K562 (cell line): ENCODE measurements around the gene GTF3C1. TPM values are rescaled to one million over a fixed set of nuclear protein-coding genes. Genes with fewer than 3 reads are reported as not detected.
"Not testable (repeated sequence)": the region's sequence is repeated elsewhere in the genome, so short reads cannot be mapped to it uniquely, and the experiment has no call there.

ENCODE experiments used
- ATAC-seq: fragments of 200-7000 bp; cut with Tn5 transposase; 3 replicates; pipeline ENCODE4 v1.9.1; 2020; ENCODE audit warnings: moderate library complexity
- BruUV-seq: library from RNA; stranded (reverse); fragments of 400-500 nt; replicated peaks from 2 replicates; lab custom pipeline; 2021; lab: Mats Ljungman, UMichigan
- CTCF ChIA-PET: fragments of 300-600 bp; formaldehyde crosslinking; extraction: SDS; loops from one replicate; lab custom pipeline; 2021; ENCODE audit warnings: low intra/inter-chr PET ratio; lab: Yijun Ruan, JAX
- POLR2A ChIA-PET: fragments of 300-600, 350-650 bp; sonication (Branson Sonifier 250); formaldehyde crosslinking; extraction: SDS; loops from one replicate; lab custom pipeline; 2021; ENCODE audit warnings: antibody characterized with exemption, inconsistent platforms; lab: Yijun Ruan, JAX
- DNase-seq, 4 experiments: peaks; one replicate each; pipeline versions ENCODE4 v3.0.0 to v3.0.0-alpha.2; 2011 to 2018; ENCODE audit warnings: low spot score in 3 of 4, mixed read lengths in 3 of 4; ENCODE audit errors: extremely low read depth in 1 of 4
- FAIRE-seq: peaks from 2 replicates; lab custom pipeline; 2011; peaks lifted over from hg19 to GRCh38; lab: Jason Lieb, UNC
- H2AFZ ChIP-seq: 2 replicates; pipeline ENCODE4 v1.6.0; 2011; ENCODE audit warnings: low read depth, low read length, control low read depth, inconsistent platforms
- H3K27ac ChIP-seq: fragments of 200-600 bp; 3 replicates; pipeline ENCODE4 v1.8.0; 2011; ENCODE audit warnings: low read depth, mild to moderate bottlenecking, control low read depth, inconsistent platforms, low read length, moderate library complexity, mixed read lengths; ENCODE audit errors: extremely low read depth
- H3K27me3 ChIP-seq, 2 experiments: fragments of 300-600 bp in 1 of 2; 2 replicates in 1 of 2; 3 replicates in 1 of 2; pipeline versions ENCODE4 v1.6.0 to v1.8.0; 2011; ENCODE audit warnings: inconsistent platforms in 2 of 2, low read length in 2 of 2, mild to moderate bottlenecking in 1 of 2, mixed read lengths in 1 of 2, moderate library complexity in 1 of 2; ENCODE audit not compliant: control insufficient read depth in 2 of 2, insufficient read depth in 2 of 2
- H3K36me3 ChIP-seq: fragments of 300-600 bp; 3 replicates; pipeline ENCODE4 v1.8.0; 2011; ENCODE audit warnings: mild to moderate bottlenecking, low read length, inconsistent platforms; ENCODE audit not compliant: control insufficient read depth, insufficient read depth
- H3K4me1 ChIP-seq, 2 experiments: fragments of 200-600 bp in 1 of 2; replicated peaks in 1 of 2; 2 replicates in 1 of 2; 3 replicates in 1 of 2; pipeline versions ENCODE4 v1.5.1 to v1.8.0; 2011; ENCODE audit warnings: inconsistent platforms in 2 of 2, low read length in 2 of 2, mild to moderate bottlenecking in 1 of 2, mixed read lengths in 1 of 2, moderate library complexity in 1 of 2; ENCODE audit not compliant: control insufficient read depth in 2 of 2, insufficient read depth in 2 of 2
- H3K4me2 ChIP-seq: 2 replicates; pipeline ENCODE4 v1.6.1; 2011; ENCODE audit warnings: low read length, control low read depth, inconsistent platforms, mixed read lengths; ENCODE audit not compliant: insufficient read depth
- H3K4me3 ChIP-seq: fragments of 200-600 bp; sonication (generic), shearing (Covaris generic); 2 replicates; pipeline ENCODE4 v1.5.1; 2016; ENCODE audit warnings: control low read depth, inconsistent platforms
- H3K79me2 ChIP-seq: fragments of 200-600 bp; 3 replicates; pipeline ENCODE4 v1.8.0; 2011; ENCODE audit warnings: low read length, inconsistent platforms; ENCODE audit not compliant: control insufficient read depth, insufficient read depth
- H3K9ac ChIP-seq, 2 experiments: 2 replicates each; pipeline versions ENCODE4 v1.6.0 to v1.6.1; 2011; ENCODE audit warnings: low read depth in 2 of 2, low read length in 2 of 2, control low read depth in 1 of 2, inconsistent platforms in 1 of 2, mild to moderate bottlenecking in 1 of 2, mixed read lengths in 1 of 2; ENCODE audit not compliant: insufficient read depth in 1 of 2
- H3K9me1 ChIP-seq: one replicate; pipeline ENCODE4 v1.6.0; 2011; ENCODE audit warnings: inconsistent platforms, mild to moderate bottlenecking, low read length, moderate library complexity; ENCODE audit not compliant: control insufficient read depth, insufficient read depth
- H3K9me3 ChIP-seq: replicated peaks from 2 replicates; pipeline ENCODE4 v1.5.1; 2011; ENCODE audit warnings: low read depth, low read length, inconsistent platforms; ENCODE audit not compliant: control insufficient read depth, insufficient read depth
- H4K20me1 ChIP-seq: replicated peaks from 2 replicates; pipeline ENCODE4 v1.6.1; 2011; ENCODE audit warnings: low read length, inconsistent platforms, mixed read lengths; ENCODE audit not compliant: control insufficient read depth, insufficient read depth
- MGA ChIP-seq: fragments of 450-650 bp; IDR thresholded peaks from 2 replicates; pipeline ENCODE4 v1.6.1; 2016; ENCODE audit warnings: mild to moderate bottlenecking, moderate library complexity
- WGBS: fragments of 100-300 bp; shearing (Covaris generic); methylation state at CpG from one replicate; pipeline ENCODE4 v1.1.6; 2016; ENCODE audit warnings: low coverage, mixed read lengths; ENCODE audit not compliant: insufficient coverage; ENCODE audit errors: missing lambda C conversion rate; 5-methylcytosine and 5-hydroxymethylcytosine counted together
- in situ Hi-C: fragments of 300-500 bp; cut with MboI; formaldehyde crosslinking; loops from 4 replicates; pipeline ENCODE4 v1.15.0; 2018; ENCODE audit warnings: inconsistent platforms, mixed read lengths
- intact Hi-C: fragments of 100-400 bp; cut with micrococcal nuclease; formaldehyde crosslinking; loops from 2 replicates; pipeline ENCODE4 v1.14.2; 2022
- polyA plus RNA-seq, 8 experiments: library from polyadenylated mRNA; depleted of rRNA in 4 of 8; stranded (reverse) in 5 of 8; unstranded in 3 of 8; fragments of >200 nt; fragmentation: Nextera tagmentation in 2 of 8; fragmentation: Illumina TruSeq in 1 of 8; extraction: Ambion mirVana in 2 of 8; extraction: Trizol in 1 of 8; gene quantifications; 2 replicates each; pipeline versions ENCODE4 v1.2.1 to v1.2.3, GENCODE V29; 2011 to 2014; ENCODE audit warnings: inconsistent platforms in 1 of 8, missing spikeins in 1 of 8
- total RNA-seq, 7 experiments: library from RNA; depleted of rRNA in 6 of 7; stranded (reverse); fragments of >200 nt in 6 of 7; fragmentation: Illumina TruSeq in 2 of 7; extraction: Trizol in 2 of 7; gene quantifications; 2 replicates each; pipeline versions ENCODE4 v1.2.1 to v1.2.3, GENCODE V29; 2011 to 2021; ENCODE audit warnings: low replicate concordance in 1 of 7

Gene GTF3C1
- total and polyA plus RNA-seq, 9 of the 15 experiments (the other 6 are each of a cell fraction or from before 2014, with no cell fraction given), result 0.72 to 63.6 (median 30.9) TPM

- no peak for TF ChIP-seq MGA
Measured at GRCh38 chr16:27436065-27436464, 113.6 kb downstream of the GTF3C1 start (continued).

- H3K27me3 ChIP-seq, result peaks cover 0 to 15% of the 10 kb centered on the region in 2 experiments; a peak in 2 of 5 replicates
- H3K79me2 ChIP-seq, H3K36me3 ChIP-seq, H3K27ac ChIP-seq, POLR2A ChIA-PET, H3K9me3 ChIP-seq, H3K4me3 ChIP-seq, H2AFZ ChIP-seq, DNase-seq, FAIRE-seq, H4K20me1 ChIP-seq, CTCF ChIA-PET, H3K9ac ChIP-seq, H3K4me2 ChIP-seq, in situ Hi-C loops, intact Hi-C loops, H3K9me1 ChIP-seq, ATAC-seq, BruUV-seq: not testable (repeated sequence)
- H3K4me1 ChIP-seq, result peaks cover 0 to 12% of the 10 kb centered on the region in 2 experiments; a peak in 3 of 5 replicates
- 41% methylated on average over 5 of the region's 5 CpGs for WGBS
Measured at GRCh38 chr16:27435146-27435545, 114.6 kb downstream of the GTF3C1 start.
